H9 (cell line): Measurements from ENCODE around the gene CBFA2T2. TPM values are rescaled to one million over a fixed set of nuclear protein-coding genes. Genes with fewer than 3 reads are reported as not detected.

ENCODE experiments used
- DNase-seq: peaks from one replicate; pipeline ENCODE4 v3.0.0-alpha.2; 2017
- H2AFZ ChIP-seq: one replicate; pipeline ENCODE4 v1.6.1; 2013; ENCODE audit warnings: mild to moderate bottlenecking, low read length, control low read depth, moderate library complexity
- H2AK5ac ChIP-seq: 2 replicates; pipeline ENCODE4 v1.6.1; 2013; ENCODE audit warnings: low read length, control low read depth, mixed read lengths; ENCODE audit not compliant: insufficient read length
- H2BK120ac ChIP-seq: one replicate; pipeline ENCODE4 v1.6.1; 2013; ENCODE audit warnings: low read depth, mild to moderate bottlenecking, low read length, control low read depth, inconsistent platforms; ENCODE audit not compliant: poor library complexity, severe bottlenecking
- H2BK12ac ChIP-seq: 2 replicates; pipeline ENCODE4 v1.6.1; 2013; ENCODE audit warnings: low read length, control low read depth, mixed read lengths, low read depth; ENCODE audit not compliant: insufficient read length
- H2BK15ac ChIP-seq: 2 replicates; pipeline ENCODE4 v1.6.1; 2013; ENCODE audit warnings: low read depth, low read length, control low read depth
- H2BK20ac ChIP-seq: one replicate; pipeline ENCODE4 v1.6.1; 2013; ENCODE audit warnings: low read depth, mild to moderate bottlenecking, low read length, control low read depth, inconsistent platforms; ENCODE audit not compliant: poor library complexity, severe bottlenecking
- H2BK5ac ChIP-seq: 2 replicates; pipeline ENCODE4 v1.6.1; 2013; ENCODE audit warnings: low read length, control low read depth, mixed read lengths; ENCODE audit not compliant: insufficient read length
- H3K14ac ChIP-seq: 2 replicates; pipeline ENCODE4 v1.6.1; 2013; ENCODE audit warnings: low read length, control low read depth; ENCODE audit not compliant: insufficient read depth
- H3K18ac ChIP-seq: 2 replicates; pipeline ENCODE4 v1.6.1; 2013; ENCODE audit warnings: low read depth, mild to moderate bottlenecking, mixed read lengths, low read length, control low read depth; ENCODE audit not compliant: insufficient read length
- H3K23ac ChIP-seq: 2 replicates; pipeline ENCODE4 v1.6.1; 2013; ENCODE audit warnings: low read length, control low read depth, mixed read lengths, low read depth; ENCODE audit not compliant: insufficient read length
- H3K23me2 ChIP-seq: 2 replicates; pipeline ENCODE4 v1.6.1; 2013; ENCODE audit warnings: low read depth, mild to moderate bottlenecking, mixed read lengths, low read length, control low read depth; ENCODE audit not compliant: insufficient read length, poor library complexity, severe bottlenecking
- H3K27ac ChIP-seq: 2 replicates; pipeline ENCODE4 v1.5.1; 2013; ENCODE audit warnings: low read length, control low read depth, mixed read lengths, low read depth; ENCODE audit not compliant: insufficient read length
- H3K27me3 ChIP-seq: 2 replicates; pipeline ENCODE4 v1.6.1; 2013; ENCODE audit warnings: low read length, control low read depth, inconsistent platforms; ENCODE audit not compliant: insufficient read depth
- H3K4ac ChIP-seq: 2 replicates; pipeline ENCODE4 v1.6.1; 2013; ENCODE audit warnings: low read depth, mild to moderate bottlenecking, control low read depth, inconsistent platforms, low read length, moderate library complexity
- H3K4me1 ChIP-seq: 2 replicates; pipeline ENCODE4 v1.6.1; 2013; ENCODE audit warnings: low read length, control low read depth, inconsistent platforms; ENCODE audit not compliant: insufficient read depth
- H3K4me2 ChIP-seq: 2 replicates; pipeline ENCODE4 v1.6.1; 2013; ENCODE audit warnings: low read length, control low read depth, mixed read lengths; ENCODE audit not compliant: insufficient read length, insufficient read depth
- H3K56ac ChIP-seq: 2 replicates; pipeline ENCODE4 v1.6.1; 2013; ENCODE audit warnings: low read depth, mild to moderate bottlenecking, mixed read lengths, low read length, control low read depth; ENCODE audit not compliant: insufficient read length
- H3K79me1 ChIP-seq: 2 replicates; pipeline ENCODE4 v1.6.1; 2013; ENCODE audit warnings: low read depth, mild to moderate bottlenecking, moderate library complexity, low read length, control low read depth, inconsistent platforms; ENCODE audit not compliant: insufficient read depth, poor library complexity, severe bottlenecking
- H3K79me2 ChIP-seq: 2 replicates; pipeline ENCODE4 v1.6.1; 2013; ENCODE audit warnings: low read length, control low read depth, inconsistent platforms; ENCODE audit not compliant: insufficient read depth
- H3K9ac ChIP-seq: 2 replicates; pipeline ENCODE4 v1.6.1; 2013; ENCODE audit warnings: low read length, control low read depth, mixed read lengths; ENCODE audit not compliant: insufficient read length; ENCODE audit errors: extremely low read depth
- H3K9me3 ChIP-seq: one replicate; pipeline ENCODE4 v1.6.1; 2013; ENCODE audit warnings: low read depth, low read length, inconsistent platforms; ENCODE audit not compliant: control insufficient read depth
- H3T11ph ChIP-seq: one replicate; pipeline ENCODE4 v1.6.1; 2013; ENCODE audit warnings: mild to moderate bottlenecking, low read length, control low read depth, inconsistent platforms
- H4K20me1 ChIP-seq: one replicate; pipeline ENCODE4 v1.6.1; 2013; ENCODE audit not compliant: control insufficient read depth, insufficient read length, insufficient read depth
- H4K5ac ChIP-seq: 2 replicates; pipeline ENCODE4 v1.6.1; 2013; ENCODE audit warnings: low read depth, mild to moderate bottlenecking, mixed read lengths, low read length, control low read depth; ENCODE audit not compliant: insufficient read length
- H4K8ac ChIP-seq: replicated peaks from 2 replicates; pipeline ENCODE4 v1.6.1; 2013; ENCODE audit warnings: low read length, control low read depth, mixed read lengths, low read depth; ENCODE audit not compliant: insufficient read length
- H4K91ac ChIP-seq: 2 replicates; pipeline ENCODE4 v1.6.1; 2013; ENCODE audit warnings: low read depth, mild to moderate bottlenecking, moderate library complexity, mixed read lengths, low read length, control low read depth; ENCODE audit not compliant: insufficient read length
- H3K27ac Mint-ChIP-seq, 3 experiments: 2 replicates in 2 of 3; 3 replicates in 1 of 3; pipeline ENCODE4 v1.8.0; 2020 to 2021; ENCODE audit warnings: mixed read lengths in 3 of 3, mild to moderate bottlenecking in 1 of 3, moderate library complexity in 1 of 3
- H3K27me3 Mint-ChIP-seq: 2 replicates; pipeline ENCODE4 v1.8.0; 2021; ENCODE audit warnings: low read depth, mild to moderate bottlenecking, moderate library complexity, mixed read lengths
- H3K36me3 Mint-ChIP-seq, 3 experiments: 2 replicates in 2 of 3; 3 replicates in 1 of 3; pipeline ENCODE4 v1.8.0; 2020 to 2021; ENCODE audit warnings: low read depth in 3 of 3, mixed read lengths in 3 of 3; ENCODE audit not compliant: insufficient read depth in 1 of 3
- H3K4me1 Mint-ChIP-seq, 2 experiments: 2 replicates each; pipeline ENCODE4 v1.8.0; 2020; ENCODE audit warnings: mixed read lengths in 2 of 2
- H3K4me3 Mint-ChIP-seq, 2 experiments: 2 replicates in 1 of 2; 3 replicates in 1 of 2; pipeline ENCODE4 v1.8.0; 2020 to 2021; ENCODE audit warnings: mild to moderate bottlenecking in 2 of 2, mixed read lengths in 2 of 2, moderate library complexity in 1 of 2
- H3K9me3 Mint-ChIP-seq, 2 experiments: 2 replicates in 1 of 2; 3 replicates in 1 of 2; pipeline ENCODE4 v1.8.0; 2020; ENCODE audit warnings: mild to moderate bottlenecking in 2 of 2, mixed read lengths in 2 of 2, moderate library complexity in 1 of 2
- CTCF ChIP-seq: fragments of 200-600 bp; sonication (generic); conservative IDR thresholded peaks from 3 replicates; pipeline ENCODE4 v1.8.0; 2021; ENCODE audit warnings: antibody characterized with exemption, mild to moderate bottlenecking
- WGBS: extraction: QIAGEN DNeasy Blood & Tissue Kit; methylation state at CpG from one replicate; pipeline ENCODE4 v1.1.7; 2013; ENCODE audit warnings: missing lambda C conversion rate, low lambda C conversion rate, mixed read lengths; ENCODE audit not compliant: insufficient read length; ENCODE audit errors: extremely low coverage; 5-methylcytosine and 5-hydroxymethylcytosine counted together
- total RNA-seq: library from RNA; stranded (reverse); gene quantifications from 2 replicates; pipeline ENCODE4 v1.2.1, GENCODE V29; 2021

The CBFA2T2 gene
- total RNA-seq, 1 experiment from 2014 or later, result 11.2 TPM

- Histone ChIP-seq H4K8ac (no peak overlapping the region), H3K18ac (no peak overlapping the region), H4K5ac (no peak overlapping the region), H2AK5ac (no peak overlapping the region), H3K4ac (no peak overlapping the region), H3K9me3 (no peaks in the 10 kb centered on the region), H2BK5ac (no peak overlapping the region), H2AFZ (no peak overlapping the region), H4K20me1 (no peaks in the 10 kb centered on the region), H2BK120ac (no peak overlapping the region), H3T11ph (no peak overlapping the region), H3K56ac (no peak overlapping the region), H3K27ac (no peak overlapping the region), H3K14ac (no peak overlapping the region), H2BK20ac (no peak overlapping the region), H3K4me1 (no peaks in the 10 kb centered on the region; the same call in 1 of the 2 replicates), H3K4me2 (no peak overlapping the region), H3K79me1 (no peaks in the 10 kb centered on the region), H4K91ac (no peak overlapping the region), H3K79me2 (no peaks in the 10 kb centered on the region), H2BK12ac (no peak overlapping the region), H3K23ac (no peak overlapping the region), H3K27me3 (no peaks in the 10 kb centered on the region), H2BK15ac (no peak overlapping the region), H3K23me2 (peaks cover 18% of the 10 kb centered on the region), H3K9ac (no peak overlapping the region)
- Mint-ChIP-seq H3K27ac (peak overlapping the region in 1 of 3 experiments; percentile 86; a peak in 3 of 7 replicates), H3K36me3 (peaks cover 13 to 39% (median 15%) of the 10 kb centered on the region in 3 experiments), H3K4me1 (peaks cover 29 to 32% of the 10 kb centered on the region in 2 experiments), H3K27me3 (peaks cover 4% of the 10 kb centered on the region), H3K9me3 (no peaks in the 10 kb centered on the region), H3K4me3 (peak overlapping the region; percentile 81)
- no peak for DNase-seq
- TF ChIP-seq CTCF, result no peak
- no CpG with 5 or more reads among the region's 2 CpGs for WGBS
Observed at GRCh38 chr20:33664762-33665144, 174.9 kb downstream of the CBFA2T2 start.
